ENCODE results near the gene EPOP. TPM values are rescaled to one million over a fixed set of nuclear protein-coding genes. Genes with fewer than 3 reads are reported as not detected.
A peak's percentile ranks its signal among the peaks of the same experiment; 100 is the strongest.

The EPOP gene
- total RNA-seq, 2 experiments from 2014 or later, result 11.8 to 27.2 TPM

GRCh38 chr17:38681096-38681495 is 6.3 kb upstream of the EPOP start:
- H3K36me3 ChIP-seq (ENCODE audit: insufficient read depth, low read length), result no peaks in the 10 kb centered on the region
- H3K9me2 ChIP-seq (ENCODE audit: insufficient read depth, low read length), result no peaks in the 10 kb centered on the region
- H4K20me1 ChIP-seq (ENCODE audit: insufficient read depth, low read length), result no peaks in the 10 kb centered on the region
- H3K4me3 ChIP-seq (ENCODE audit: low read depth, low read length, poor library complexity, severe bottlenecking), result no peak overlapping the region
- DNase-seq (ENCODE audit: low spot score), result no peak
- intact Hi-C loops (cut with micrococcal nuclease; ENCODE audit: unreplicated experiment), result no loop called here
- H3K79me2 ChIP-seq (ENCODE audit: insufficient read depth, low read depth, low read length), result no peaks in the 10 kb centered on the region
- H3K4me1 ChIP-seq (ENCODE audit: insufficient read depth, low read length, poor library complexity, severe bottlenecking), result peaks cover 13% of the 10 kb centered on the region
- no peak overlapping the region for H3K27ac ChIP-seq (ENCODE audit: low read depth, low read length, poor library complexity, severe bottlenecking)
- POLR2A ChIA-PET, result interaction anchor here (0.6 to 0.7 kb wide), 4 partner anchors 86 to 167 kb away, joined by 3 read pairs; no protein-coding TSS in a partner anchor
- no TSS peak for BruUV-seq (replicated peaks)
- H3K9me3 ChIP-seq (ENCODE audit: low read length), result no peaks in the 10 kb centered on the region
- TF ChIP-seq, protein P1, sequence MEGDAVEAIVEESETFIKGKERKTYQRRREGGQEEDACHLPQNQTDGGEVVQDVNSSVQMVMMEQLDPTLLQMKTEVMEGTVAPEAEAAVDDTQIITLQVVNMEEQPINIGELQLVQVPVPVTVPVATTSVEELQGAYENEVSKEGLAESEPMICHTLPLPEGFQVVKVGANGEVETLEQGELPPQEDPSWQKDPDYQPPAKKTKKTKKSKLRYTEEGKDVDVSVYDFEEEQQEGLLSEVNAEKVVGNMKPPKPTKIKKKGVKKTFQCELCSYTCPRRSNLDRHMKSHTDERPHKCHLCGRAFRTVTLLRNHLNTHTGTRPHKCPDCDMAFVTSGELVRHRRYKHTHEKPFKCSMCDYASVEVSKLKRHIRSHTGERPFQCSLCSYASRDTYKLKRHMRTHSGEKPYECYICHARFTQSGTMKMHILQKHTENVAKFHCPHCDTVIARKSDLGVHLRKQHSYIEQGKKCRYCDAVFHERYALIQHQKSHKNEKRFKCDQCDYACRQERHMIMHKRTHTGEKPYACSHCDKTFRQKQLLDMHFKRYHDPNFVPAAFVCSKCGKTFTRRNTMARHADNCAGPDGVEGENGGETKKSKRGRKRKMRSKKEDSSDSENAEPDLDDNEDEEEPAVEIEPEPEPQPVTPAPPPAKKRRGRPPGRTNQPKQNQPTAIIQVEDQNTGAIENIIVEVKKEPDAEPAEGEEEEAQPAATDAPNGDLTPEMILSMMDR (conservative IDR thresholded peaks at IDR 0.05; ENCODE audit: low read length), result no peak
- no peak for TF ChIP-seq EZH2phosphoT487 (IDR thresholded peaks at IDR 0.05; ENCODE audit: borderline replicate concordance, low read depth, low read length)
- no peak overlapping the region for H2AFZ ChIP-seq (ENCODE audit: low read length)
- CTCF ChIA-PET (ENCODE audit: unreplicated experiment), result no interaction called here
- H3K4me2 ChIP-seq (ENCODE audit: low read length), result no peak overlapping the region

- CTCF ChIA-PET (ENCODE audit: unreplicated experiment), result no interaction called here
- TF ChIP-seq, protein P1 (conservative IDR thresholded peaks at IDR 0.05; ENCODE audit: low read length), result no peak
- TF ChIP-seq EZH2phosphoT487 (IDR thresholded peaks at IDR 0.05; ENCODE audit: borderline replicate concordance, low read depth, low read length), result no peak
- BruUV-seq (replicated peaks), result no TSS peak
- no peak overlapping the region for H3K4me3 ChIP-seq (ENCODE audit: low read depth, low read length, poor library complexity, severe bottlenecking)
- H3K4me2 ChIP-seq (ENCODE audit: low read length), result no peak overlapping the region
- H2AFZ ChIP-seq (ENCODE audit: low read length), result no peak overlapping the region
- H3K9me2 ChIP-seq (ENCODE audit: insufficient read depth, low read length), result no peaks in the 10 kb centered on the region
- DNase-seq (ENCODE audit: low spot score), result no peak
- H3K9me3 ChIP-seq (ENCODE audit: low read length), result no peaks in the 10 kb centered on the region
- peaks cover 31% of the 10 kb centered on the region for H3K4me1 ChIP-seq (ENCODE audit: insufficient read depth, low read length, poor library complexity, severe bottlenecking)
- no peaks in the 10 kb centered on the region for H4K20me1 ChIP-seq (ENCODE audit: insufficient read depth, low read length)
- no peaks in the 10 kb centered on the region for H3K36me3 ChIP-seq (ENCODE audit: insufficient read depth, low read length)
- intact Hi-C loops (cut with micrococcal nuclease; ENCODE audit: unreplicated experiment), result loop anchor here (1.0 kb wide), 2 partner anchors 24 to 57 kb away; no protein-coding TSS in a partner anchor
- POLR2A ChIA-PET, result interaction anchor here (0.6 to 0.7 kb wide), 2 partner anchors 77 to 247 kb away, joined by 3 read pairs; no protein-coding TSS in a partner anchor
- no peaks in the 10 kb centered on the region for H3K79me2 ChIP-seq (ENCODE audit: insufficient read depth, low read depth, low read length)
- no peak overlapping the region for H3K27ac ChIP-seq (ENCODE audit: low read depth, low read length, poor library complexity, severe bottlenecking)
These were observed 3.1 kb upstream of the EPOP start for GRCh38 chr17:38677819-38678218.

DNA sequence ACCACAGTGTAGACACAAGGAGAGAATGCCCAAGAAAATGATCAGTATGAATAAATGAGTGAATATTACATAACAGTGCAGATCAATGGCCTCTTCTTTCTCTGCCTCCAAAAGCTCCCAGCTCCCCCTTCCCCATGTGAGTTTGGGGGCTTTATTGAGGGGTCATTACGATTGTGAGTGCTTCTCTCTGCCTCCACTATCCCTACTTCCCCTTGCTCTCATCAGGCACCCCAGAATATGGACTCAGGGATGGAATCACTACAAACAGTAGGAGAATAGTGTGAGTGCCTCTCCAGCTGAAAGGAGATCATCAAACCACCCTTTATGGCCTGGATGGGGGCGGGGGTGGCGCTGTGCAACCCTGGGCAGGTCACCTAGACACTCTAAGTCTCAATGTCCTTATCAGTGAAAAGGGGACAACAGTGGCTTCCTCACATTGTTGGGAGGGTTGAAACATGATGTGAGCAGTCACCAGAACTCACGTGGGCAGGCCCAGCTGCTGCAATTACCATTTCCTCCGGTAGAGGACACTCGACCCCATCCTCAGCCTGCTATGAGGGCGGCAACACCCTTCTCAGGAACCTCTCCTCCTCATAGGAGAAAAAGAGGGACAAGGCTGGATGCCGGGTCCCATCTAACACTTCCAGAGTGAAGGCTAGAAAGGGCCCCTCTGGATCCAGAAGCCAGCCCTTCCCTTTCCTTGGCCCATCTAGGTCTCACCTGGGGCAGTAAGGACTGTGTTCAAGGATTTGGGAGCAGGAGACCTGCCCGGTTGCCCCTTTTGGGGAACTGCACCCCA is 2.1 kb upstream of the EPOP start:
- Histone ChIP-seq H3K4me1 (ENCODE audit: insufficient read depth, low read length, poor library complexity, severe bottlenecking) (peaks cover 37% of the 10 kb centered on the region), H3K79me2 (ENCODE audit: insufficient read depth, low read depth, low read length) (no peaks in the 10 kb centered on the region), H2AFZ (ENCODE audit: low read length) (peak overlapping the region; percentile 92), H3K36me3 (ENCODE audit: insufficient read depth, low read length) (no peaks in the 10 kb centered on the region), H3K4me3 (ENCODE audit: low read depth, low read length, poor library complexity, severe bottlenecking) (no peak overlapping the region), H4K20me1 (ENCODE audit: insufficient read depth, low read length) (no peaks in the 10 kb centered on the region), H3K27ac (ENCODE audit: low read depth, low read length, poor library complexity, severe bottlenecking) (peak overlapping the region; percentile 17), H3K4me2 (ENCODE audit: low read length) (peak overlapping the region; percentile 10; the same call in 1 of the 2 replicates), H3K9me3 (ENCODE audit: low read length) (no peaks in the 10 kb centered on the region), H3K9me2 (ENCODE audit: insufficient read depth, low read length) (no peaks in the 10 kb centered on the region)
- ChIA-PET CTCF (ENCODE audit: unreplicated experiment) (interaction anchor here (0.7 to 0.8 kb wide), 2 partner anchors 51 to 58 kb away, joined by 3 to 12 read pairs; no protein-coding TSS in a partner anchor), POLR2A (interaction anchor here (1.0 to 1.5 kb wide), 2 partner anchors 69 to 75 kb away, joined by 3 read pairs; partner anchors contain the start of gene PSMB3)
- BruUV-seq (replicated peaks), result no TSS peak
- TF ChIP-seq, protein P1 (conservative IDR thresholded peaks at IDR 0.05; ENCODE audit: low read length), result peak; percentile 98
- no peak for TF ChIP-seq EZH2phosphoT487 (IDR thresholded peaks at IDR 0.05; ENCODE audit: borderline replicate concordance, low read depth, low read length)
- intact Hi-C loops (cut with micrococcal nuclease; ENCODE audit: unreplicated experiment), result loop anchor here (1.0 kb wide), 2 partner anchors 25 to 58 kb away; no protein-coding TSS in a partner anchor
- DNase-seq (ENCODE audit: low spot score), result peak; percentile 84

All from OCI-LY7 (cell line).